Colon (tissue), 2 donors: Measurements from ENCODE around the gene DHFR2.
"Not testable (repeated sequence)": the region's sequence is repeated elsewhere in the genome, so short reads cannot be mapped to it uniquely, and the experiment has no call there.

Experiments used
- FAIRE-seq: peaks from 2 replicates; lab custom pipeline; 2012; peaks lifted over from hg19 to GRCh38; lab: Jason Lieb, UNC
- donor health status: control.
- donor health status: control.

Gene DHFR2

DNA sequence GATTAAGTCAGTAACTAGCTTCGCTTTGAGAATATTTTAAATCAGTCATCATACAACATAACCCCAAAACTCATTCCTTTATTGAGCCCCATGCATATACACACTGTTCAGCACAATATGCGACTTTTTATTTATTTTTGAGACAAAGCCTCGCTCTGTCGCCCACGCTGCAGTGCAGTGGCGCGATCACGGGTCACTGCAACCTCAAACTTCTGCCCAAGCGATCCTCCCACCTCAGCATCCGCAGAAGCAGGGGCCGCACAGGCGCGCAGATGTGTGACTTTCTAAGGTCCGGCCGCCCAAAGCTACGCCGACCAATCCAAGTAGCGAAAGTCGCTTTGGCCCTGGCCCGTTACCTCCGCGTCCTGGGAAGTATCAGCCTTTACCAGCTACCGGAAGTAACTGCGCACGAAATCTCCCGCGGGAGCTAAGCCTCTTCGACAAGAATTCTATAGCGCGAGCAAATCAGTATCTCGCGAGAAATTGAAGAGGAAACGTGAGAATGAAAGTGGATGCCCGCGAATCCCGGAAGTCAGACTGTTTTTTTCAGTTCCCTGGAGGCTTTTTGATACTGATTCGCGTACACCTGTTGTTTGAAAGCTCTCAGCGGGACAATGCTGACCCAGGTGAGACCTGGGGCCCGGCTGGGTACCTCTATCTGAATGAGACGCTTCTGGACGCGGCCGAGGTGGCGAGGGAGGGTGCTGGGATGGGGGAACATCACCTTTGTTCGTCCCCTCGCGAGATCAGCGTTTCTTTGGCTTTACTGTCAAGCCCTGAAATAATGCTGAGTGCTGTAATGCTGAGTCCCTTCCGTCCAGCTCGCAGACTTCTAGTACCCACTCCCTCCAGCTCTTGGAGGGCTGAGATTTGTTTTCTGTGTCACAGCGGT, at the start of gene DHFR2, which contains the start of gene NSUN3:
DHFR2 (minus strand) TSS at position 404 of the 892 bp plus-strand sequence. CDS start 1,405 bp downstream, outside the sequence.
NSUN3 (plus strand) TSS at position 549 of the 892 bp plus-strand sequence; CDS start at position 615, 66 bp downstream.
- peak; percentile 41 for FAIRE-seq

DNA sequence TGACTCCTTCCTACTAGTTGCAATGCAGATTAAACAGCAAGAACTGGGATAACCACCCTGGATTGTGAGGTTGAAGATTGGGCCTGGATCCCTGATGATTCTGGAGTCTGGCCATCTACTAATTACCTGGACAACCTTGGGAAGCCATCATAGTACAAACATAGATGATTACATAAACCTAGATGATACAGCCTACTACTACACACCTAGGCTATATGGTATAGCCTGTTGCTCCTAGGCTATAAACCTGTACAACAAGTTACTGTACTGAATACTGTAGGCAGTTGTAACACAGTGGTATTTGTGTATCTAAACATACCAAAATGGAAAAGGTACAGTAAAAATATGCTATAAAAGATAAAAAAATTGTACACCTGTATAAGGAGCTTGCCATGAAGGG, 48.1 kb upstream of the DHFR2 start:
- FAIRE-seq: no peak

DNA sequence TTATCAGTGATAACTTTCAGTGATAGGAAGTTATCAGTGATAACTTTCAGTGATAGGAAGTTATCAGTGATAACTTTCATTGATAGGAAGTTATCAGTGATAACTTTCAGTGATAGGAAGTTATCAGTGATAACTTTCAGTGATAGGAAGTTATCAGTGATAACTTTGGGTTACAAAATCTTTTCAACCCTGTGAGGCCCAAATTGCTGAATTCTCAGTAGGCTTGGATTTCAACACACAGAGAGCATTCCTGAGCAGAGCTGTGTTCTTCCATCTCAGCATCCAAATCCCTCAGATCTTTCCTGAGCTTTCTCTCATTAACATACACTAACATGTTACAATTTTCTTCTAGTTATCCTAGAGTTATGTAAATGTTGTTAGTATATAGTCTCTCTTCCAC, 47.5 kb upstream of the DHFR2 start:
- FAIRE-seq: not testable (repeated sequence)

DNA sequence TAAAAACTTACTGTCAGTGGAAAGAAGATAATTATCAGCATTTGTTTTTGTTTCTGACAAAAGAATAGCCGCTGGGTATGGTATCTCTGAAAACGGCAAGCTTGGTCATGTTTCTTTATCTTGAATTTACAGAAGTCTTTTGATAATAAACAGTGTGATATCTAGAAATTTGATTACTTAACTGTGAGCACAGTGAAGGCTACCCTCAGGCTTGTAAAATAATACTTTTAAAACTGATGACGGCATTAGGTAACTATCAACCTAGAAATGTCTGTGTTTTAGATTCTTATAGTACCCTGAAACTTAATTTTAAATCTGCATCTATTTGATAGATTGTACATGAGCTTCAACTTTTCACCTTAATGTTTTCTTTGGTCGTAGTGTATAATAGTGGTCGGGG, 43.6 kb upstream of the DHFR2 start:
- FAIRE-seq: no peak

DNA sequence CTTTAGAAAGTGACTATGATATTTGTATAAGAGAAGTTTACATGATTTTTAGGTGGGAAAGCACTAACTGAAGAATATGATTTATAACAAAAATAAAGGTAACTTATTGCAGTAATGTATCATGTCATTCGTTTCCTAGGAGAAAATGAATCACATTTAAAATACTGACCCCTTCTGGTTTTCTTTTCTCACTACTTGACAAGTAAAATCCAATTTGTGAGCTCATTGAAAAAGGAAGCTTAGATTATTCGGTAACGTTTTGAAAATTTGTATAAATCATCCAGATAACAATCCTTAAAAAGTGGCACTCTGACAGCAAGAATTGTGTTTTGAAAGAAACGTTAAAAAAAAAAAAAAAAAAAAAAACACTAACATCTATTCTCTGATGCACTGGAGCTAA, 39.1 kb upstream of the DHFR2 start:
- peak; percentile 38 for FAIRE-seq

DNA sequence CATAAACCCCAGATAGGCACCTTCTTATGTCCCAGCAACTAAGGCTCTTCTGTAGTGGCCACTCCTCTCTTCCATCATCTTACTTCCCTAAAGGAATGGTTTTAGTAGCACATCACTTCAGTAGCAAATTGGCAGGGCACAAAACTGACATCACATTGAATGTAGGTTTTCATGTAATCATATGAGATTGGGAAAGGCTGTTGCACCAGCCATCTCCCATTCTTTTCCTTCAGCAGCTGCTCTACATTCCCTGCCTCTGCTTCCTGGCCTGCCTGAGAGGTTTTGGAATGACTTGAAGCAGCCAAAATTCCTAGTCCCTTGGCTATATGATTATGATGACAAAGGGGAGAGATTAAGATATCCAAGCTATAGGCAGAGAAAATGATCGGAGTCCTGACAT, 36.6 kb upstream of the DHFR2 start:
- no peak for FAIRE-seq

DNA sequence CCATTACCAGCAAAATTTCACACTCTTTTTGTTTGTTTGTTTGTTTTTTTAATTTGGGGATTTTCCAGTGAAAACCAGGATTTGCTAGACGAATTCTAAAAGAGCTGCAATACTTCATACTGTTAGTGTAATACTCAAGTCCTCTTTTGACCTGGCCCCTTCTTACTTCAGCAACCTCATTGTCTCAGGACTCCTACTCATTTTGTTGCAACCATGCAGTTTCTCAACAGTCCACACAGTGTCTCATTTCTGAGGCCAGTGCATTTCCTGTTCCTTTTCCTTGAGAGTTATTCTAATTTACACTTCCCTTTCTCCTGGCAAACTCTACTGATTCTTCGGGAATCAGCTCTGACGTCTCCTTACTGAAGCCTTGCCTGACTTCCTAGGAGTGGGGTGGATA, 35.7 kb upstream of the DHFR2 start:
- FAIRE-seq: no peak

DNA sequence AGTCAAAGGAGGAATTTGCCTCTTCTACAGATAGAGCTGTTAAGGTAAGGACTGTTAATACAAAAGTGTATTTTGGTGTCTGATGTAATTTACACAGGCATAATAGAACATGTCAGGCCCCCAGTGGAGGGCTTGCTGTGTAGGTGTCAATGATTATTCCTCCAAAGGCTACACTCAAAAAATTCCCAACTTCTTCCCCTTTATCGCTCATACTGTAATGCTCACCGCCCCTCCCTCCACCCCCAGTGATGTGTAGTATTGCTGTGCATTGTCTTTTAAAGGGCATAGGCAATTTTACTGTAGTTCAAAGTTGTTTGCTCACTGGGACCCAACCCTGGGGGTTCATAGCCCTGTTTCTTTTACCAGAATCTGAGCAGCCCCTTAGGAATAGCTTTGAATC, 32.4 kb upstream of the DHFR2 start:
- FAIRE-seq: no peak

DNA sequence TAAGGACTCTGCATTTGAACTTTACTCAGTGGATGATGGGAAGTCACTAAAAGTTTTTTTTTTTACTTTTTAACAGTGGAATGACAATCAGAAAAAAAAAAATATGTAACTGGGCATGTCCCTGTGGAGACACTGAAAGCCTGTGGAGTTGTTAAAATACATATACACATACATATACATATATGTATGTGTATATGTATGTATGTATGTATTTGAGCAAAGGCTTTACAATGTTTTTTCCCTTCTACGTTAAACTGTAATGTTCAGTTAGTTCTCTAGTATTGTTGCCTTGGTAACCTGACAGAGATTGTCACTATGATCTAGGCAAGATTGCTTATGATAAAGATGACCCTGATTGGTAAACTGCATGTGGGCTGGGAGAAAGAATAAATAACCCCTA, 30.4 kb upstream of the DHFR2 start:
- FAIRE-seq: no peak

DNA sequence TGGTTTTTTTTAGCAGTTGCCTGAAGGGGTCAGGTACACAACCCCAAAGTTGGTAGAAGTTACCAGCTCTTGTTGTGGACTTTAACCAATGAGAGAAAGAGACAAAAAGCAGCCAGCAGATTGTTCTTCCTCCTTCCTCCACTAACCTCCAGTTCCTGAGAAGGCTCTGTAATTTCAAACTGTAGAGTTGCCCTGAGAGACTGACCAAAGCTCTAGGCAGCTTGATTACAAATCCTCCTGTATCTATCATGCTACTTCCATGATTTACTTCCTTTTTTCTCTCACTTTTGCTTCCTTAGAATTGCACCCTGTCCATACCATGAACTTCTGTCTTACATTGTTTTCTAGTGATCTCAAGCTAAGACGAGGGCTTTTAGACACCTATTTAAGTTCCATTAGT, 29.4 kb upstream of the DHFR2 start:
- no peak for FAIRE-seq

DNA sequence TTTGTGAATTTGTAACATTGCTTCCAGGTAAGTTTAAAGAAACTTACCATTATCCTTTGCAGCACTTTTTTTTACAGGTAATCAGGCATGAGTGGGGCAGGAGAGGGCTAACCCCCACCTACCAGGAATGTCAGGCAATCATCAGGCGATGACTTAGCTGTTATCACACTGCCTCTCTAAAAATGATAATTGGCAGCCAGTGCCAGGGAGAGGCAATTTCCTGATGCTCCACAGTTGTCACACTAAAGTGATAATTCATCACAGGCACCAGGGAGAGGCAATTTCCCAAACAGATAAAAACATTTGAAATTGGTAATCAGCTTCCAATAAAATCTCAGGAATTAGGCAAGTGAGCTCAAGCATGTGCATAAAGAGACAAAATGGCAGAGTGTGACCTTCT, 26.4 kb upstream of the DHFR2 start:
- FAIRE-seq: no peak

DNA sequence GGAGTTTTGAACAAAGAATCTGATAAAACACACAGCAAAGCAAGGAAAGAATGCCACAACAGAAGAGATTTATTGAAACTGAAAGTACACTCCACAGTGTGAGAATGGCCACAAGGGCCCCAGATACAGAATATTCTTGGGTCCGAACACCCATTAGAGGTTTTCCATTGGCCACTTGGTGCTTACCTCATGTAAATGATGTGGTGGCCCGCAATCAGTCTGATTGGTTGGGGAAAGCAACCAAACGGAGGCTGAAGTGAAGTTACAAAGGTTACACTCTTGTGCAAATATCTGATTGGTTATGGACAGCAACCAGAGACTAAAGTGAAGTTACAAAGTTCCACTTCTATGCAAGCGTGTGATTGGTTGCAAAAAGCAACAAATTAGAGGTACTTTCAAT, 20.5 kb upstream of the DHFR2 start:
- no peak for FAIRE-seq

DNA sequence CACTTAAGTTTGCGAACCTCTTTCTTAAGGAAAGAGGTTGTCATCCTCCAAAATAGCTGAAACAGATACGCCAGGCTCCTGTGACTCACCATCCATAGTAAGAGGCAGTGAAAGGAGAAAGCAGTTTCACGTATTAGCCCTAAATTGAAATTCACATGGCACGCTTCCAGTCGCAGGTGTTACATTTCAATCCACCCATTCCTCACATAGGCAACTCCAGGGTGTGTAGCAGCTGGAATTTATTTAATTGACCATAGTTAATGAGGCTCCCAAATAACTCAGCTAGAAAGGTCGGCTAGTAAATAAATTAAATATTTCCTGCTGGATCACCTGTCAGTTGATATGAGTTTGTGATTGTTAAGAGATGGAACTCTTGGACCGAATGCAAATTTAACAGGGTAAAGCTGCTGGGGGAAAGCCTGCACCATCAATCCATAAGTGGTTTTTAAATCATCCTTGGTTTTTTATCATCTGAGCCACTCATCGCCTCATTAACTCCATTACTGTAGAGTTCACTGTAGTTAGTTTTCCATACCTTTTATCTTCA, 19.7 kb upstream of the DHFR2 start:
- FAIRE-seq: no peak

DNA sequence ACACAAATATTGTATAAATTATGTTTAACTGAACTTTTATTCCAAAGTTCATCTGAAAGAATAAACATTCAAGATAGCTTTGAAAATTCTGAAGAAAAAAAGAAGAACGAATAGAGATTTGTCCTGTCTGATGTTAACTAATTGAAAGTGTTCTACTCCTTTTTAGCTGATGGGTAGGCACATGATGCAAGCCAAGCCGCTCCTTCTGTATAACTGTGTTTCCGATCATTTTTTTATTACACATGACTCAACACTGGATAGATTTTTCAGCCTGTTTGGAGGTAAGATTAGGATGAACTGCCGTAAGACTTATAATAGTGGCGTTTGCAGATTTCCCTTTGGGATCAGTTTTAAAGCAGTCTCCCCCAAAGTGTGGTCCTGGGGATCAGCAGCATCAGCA, 19.2 kb upstream of the DHFR2 start:
- FAIRE-seq: no peak

DNA sequence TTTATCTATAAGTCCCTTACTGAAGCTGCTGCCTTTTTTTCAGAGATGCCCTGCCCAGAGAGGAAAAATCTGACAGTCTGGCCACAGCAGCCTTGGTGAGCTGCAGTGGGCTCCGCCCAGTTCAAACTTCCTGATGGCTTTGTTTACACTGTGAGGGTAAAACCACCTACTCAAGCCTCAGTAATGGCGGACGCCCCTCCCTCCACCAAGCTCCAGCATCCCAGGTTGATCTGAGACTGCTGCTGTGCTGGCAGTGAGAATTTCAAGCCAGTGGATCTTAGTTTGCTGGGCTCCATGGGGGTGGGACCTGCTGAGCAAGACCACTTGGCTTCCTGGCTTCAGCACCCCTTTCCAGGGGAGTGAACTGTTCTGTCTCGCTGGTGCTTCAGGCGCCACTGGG, 17.8 kb upstream of the DHFR2 start:
- FAIRE-seq: not testable (repeated sequence)

DNA sequence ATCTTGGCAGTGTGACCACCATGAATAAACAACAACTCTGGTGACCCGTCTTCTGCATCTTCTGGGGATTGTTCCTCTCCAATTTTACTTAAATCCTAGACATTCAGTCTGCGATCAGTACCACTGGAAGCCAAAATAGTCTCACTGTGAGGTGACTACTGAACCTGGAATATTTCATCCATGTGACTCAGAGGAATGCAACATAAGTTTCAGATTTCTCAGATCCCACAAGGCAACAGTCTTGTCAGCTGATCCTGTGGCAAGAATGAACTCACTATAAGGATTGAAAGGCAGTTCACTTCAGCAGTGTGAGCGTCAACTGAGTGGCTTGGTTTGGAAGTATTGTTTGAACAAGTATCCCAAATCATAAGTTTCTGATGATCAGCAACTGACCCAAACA, 13.3 kb upstream of the DHFR2 start:
- FAIRE-seq: no peak

DNA sequence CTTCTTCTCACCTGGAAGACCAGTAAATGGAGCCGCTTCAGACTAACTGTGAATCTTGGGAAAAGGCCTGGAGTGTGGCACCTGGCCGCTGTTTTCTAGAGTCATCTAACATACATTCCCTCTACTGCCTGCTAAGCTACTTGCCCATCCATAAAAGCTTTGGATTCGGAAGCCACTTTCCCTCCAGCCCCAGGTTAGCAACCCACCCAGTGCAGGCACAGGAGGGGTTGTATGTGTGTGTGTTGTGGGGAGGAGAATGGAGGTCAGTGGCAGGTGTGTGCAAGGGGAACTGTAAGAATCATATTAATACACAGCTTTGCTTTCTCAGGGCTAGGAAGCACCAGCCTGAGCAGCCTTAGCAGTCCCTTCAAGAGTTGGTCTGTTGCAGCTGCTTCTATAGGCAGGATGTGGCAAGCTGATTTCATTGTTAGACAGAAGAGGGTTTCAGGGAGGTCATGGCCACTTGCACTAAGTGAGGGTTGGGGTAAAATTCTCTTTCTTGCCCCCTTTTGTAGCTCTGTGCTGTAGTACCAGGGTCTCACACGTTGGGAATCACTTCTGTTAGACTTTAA, 9.1 kb upstream of the DHFR2 start:
- FAIRE-seq: no peak

DNA sequence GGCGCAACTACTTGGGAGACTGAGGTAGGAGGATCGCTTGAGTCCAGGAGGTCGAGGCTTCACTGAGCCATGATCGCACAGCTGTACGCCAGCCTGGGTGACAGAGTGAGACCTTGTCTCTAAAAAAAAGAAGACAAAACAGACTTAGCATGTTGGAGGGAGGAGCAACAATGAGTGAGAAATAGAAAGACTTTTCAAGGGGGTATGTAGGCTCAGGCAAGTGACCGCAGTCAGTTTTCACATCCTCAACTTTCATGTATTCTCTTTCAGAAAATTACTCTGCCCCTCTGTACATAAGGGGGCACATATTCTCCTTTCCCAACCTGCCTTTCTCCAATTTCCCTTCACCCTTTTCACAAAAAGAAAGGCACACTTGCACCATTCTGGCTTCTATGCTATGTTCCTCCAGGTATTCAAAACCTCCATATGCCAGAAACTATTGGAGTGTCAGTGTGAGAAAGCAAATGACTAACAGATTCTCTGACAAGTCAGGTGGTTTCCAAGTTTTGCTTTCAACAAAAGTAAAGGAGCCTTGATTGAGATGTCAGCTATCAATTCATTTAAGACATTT, 7.7 kb upstream of the DHFR2 start:
- no peak for FAIRE-seq

DNA sequence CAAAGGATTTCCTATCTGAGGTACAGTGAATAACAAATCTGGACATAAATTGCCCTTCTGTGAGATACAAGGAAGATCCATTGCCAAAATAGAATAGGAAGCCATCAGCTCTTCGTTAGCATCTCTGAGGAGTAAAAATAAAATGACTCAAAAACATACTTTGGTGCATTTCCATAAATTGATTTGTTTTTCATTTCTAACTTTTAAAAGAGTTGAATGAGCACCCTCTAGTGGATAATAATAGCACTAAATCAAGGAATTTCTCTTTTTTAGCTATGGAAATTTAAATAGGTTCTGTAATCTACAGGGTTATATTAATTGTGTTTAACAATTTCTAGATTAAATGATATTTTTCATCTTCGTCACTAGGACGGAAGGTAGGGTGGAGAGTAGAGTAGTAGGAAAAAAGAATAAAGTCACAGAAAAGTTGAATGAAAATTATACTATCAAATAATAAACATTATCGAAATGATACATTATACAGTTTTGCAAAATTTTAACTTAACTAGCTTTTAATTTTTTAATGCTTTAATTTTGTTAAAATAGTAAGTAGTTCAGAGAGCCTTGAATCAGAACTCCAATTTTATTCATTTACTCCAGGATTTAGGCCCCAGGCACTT, 6.6 kb upstream of the DHFR2 start:
- FAIRE-seq: peak; percentile 85

DNA sequence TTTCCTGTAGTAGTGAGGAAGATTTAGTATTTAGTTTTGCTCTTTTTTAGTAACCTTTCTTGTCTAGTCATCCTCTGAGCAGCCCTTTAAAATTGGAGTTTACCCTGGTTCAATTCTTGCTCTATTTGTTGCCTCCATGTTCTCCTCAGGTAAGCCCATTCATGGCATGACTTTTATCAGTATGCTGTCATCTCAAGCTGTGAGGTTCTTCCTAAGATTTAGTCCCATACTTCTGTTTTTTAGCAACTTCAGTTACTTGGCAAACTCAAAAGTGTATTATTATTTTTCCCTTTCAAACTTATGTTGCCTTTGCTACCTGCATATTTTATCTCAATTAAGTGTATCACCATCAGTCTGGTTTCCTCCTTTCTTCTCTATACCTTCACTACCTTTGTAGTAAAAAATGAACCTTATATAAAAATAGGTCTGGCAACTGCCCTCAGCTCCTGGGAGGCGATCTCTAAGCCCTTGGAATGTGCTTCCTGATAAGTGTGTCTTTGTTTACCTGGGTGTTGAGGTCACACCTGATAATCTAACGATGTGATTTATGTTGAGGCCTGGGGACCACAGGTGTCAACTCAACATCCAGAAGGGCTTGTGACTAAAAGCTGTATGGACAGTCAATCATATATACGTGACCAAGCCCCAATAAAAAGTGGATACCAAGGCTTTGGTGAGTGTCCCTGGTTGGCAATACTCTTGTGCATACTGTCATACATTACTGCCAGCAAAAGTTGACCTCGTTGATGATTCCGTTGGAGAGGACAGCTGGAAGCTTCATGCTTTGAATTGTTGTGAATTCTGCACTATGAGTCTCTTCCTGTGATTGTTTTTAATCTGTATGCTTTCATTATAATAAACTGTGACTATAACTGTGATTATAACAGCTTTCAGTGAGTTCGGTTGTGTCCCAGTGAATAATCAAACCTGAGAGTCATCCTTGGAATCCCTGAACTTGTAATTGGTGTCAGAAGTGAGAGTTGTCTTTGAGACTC, 4.1 kb upstream of the DHFR2 start:
- FAIRE-seq: no peak

DNA sequence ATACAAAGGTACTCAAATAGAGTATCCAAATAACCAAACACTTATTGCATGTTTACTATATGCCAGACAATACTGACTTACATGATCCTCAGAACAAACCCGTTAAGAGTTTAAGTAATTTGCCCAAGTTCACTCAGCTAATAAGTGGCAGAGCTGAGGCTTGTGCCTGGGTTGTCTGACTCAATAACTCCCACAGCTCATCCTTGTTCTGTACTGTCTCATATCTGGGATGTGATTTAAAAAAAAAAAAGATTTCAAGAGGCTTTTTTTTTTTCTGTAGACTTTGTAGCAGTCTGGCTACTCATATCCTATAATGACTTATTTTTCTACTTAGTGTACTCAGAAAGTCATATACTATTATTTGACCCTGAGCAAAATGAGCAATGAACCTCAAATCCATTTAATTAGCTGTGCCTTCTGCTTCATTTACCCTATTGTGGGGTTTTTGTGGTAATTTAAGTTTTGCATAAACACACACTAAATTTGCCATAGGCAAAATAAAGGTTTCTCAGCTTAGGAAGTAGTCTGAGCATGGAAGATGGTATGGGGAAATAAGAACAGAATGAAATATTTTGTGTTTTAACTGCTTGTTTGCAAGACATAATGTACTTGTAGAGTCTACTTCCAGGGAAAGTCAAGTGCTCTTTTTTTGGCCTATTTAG, 3.2 kb upstream of the DHFR2 start:
- no peak for FAIRE-seq
